ENCODE results near the gene SRP54. TPM values are rescaled to one million over a fixed set of nuclear protein-coding genes. Genes with fewer than 3 reads are reported as not detected.

The SRP54 gene
- total and polyA plus RNA-seq, 4 donors: 20.2 to 57.5 (median 41.6) TPM

GRCh38 chr14:34993426-34993825, 10.6 kb downstream of the SRP54 start:
- H3K27me3 ChIP-seq (ENCODE audit: control insufficient read depth in 1 of 2, insufficient read depth in 2 of 2, low read length in 1 of 2): no peaks in the 10 kb centered on the region
- no peak for ATAC-seq (ENCODE audit: low FRiP score)
- H3K27ac ChIP-seq (ENCODE audit: low read depth in 1 of 2, low read length in 2 of 2): no peak overlapping the region
- H3K4me1 ChIP-seq (ENCODE audit: control insufficient read depth in 1 of 2, insufficient read depth in 2 of 2, low read length in 2 of 2): peaks cover 0 to 2% of the 10 kb centered on the region in 2 donors
- 98 to 99% methylated on average over 3 of the region's 3 CpGs for WGBS, 2 donors
- H3K9me3 ChIP-seq (ENCODE audit: control insufficient read depth, low read length): no peaks in the 10 kb centered on the region
- DNase-seq: no peak
- intact Hi-C loops (cut with DNase I): loop anchor here in 1 of 2 donors (5.0 kb wide), 1 partner anchor 49 kb away; no protein-coding TSS in a partner anchor
- no peaks in the 10 kb centered on the region for H3K36me3 ChIP-seq (ENCODE audit: control insufficient read depth in 1 of 2, insufficient read depth in 2 of 2, low read length in 1 of 2)
- H3K4me3 ChIP-seq (ENCODE audit: low read length in 2 of 2): no peak overlapping the region

- Histone ChIP-seq H3K9me3 (ENCODE audit: control insufficient read depth, low read length) (no peaks in the 10 kb centered on the region), H3K4me1 (ENCODE audit: control insufficient read depth in 1 of 2, insufficient read depth in 2 of 2, low read length in 2 of 2) (peaks cover 0 to 2% of the 10 kb centered on the region in 2 donors), H3K27me3 (ENCODE audit: control insufficient read depth in 1 of 2, insufficient read depth in 2 of 2, low read length in 1 of 2) (no peaks in the 10 kb centered on the region), H3K4me3 (ENCODE audit: low read length in 2 of 2) (no peak overlapping the region), H3K36me3 (ENCODE audit: control insufficient read depth in 1 of 2, insufficient read depth in 2 of 2, low read length in 1 of 2) (peaks cover 0 to 2% of the 10 kb centered on the region in 2 donors), H3K27ac (ENCODE audit: low read depth in 1 of 2, low read length in 2 of 2) (no peak overlapping the region)
- ATAC-seq (ENCODE audit: low FRiP score) (no peak), DNase-seq (no peak)
- 40 to 56% methylated on average over 2 of the region's 2 CpGs for WGBS, 2 donors
- intact Hi-C loops (cut with DNase I): loop anchor here in 1 of 2 donors (5.0 kb wide), 1 partner anchor 48 kb away; no protein-coding TSS in a partner anchor
Measured at GRCh38 chr14:34994668-34995067, 11.9 kb downstream of the SRP54 start.

- no peaks in the 10 kb centered on the region for H3K9me3 ChIP-seq (ENCODE audit: control insufficient read depth, low read length)
- peaks cover 0 to 2% of the 10 kb centered on the region in 2 donors for H3K36me3 ChIP-seq (ENCODE audit: control insufficient read depth in 1 of 2, insufficient read depth in 2 of 2, low read length in 1 of 2)
- no peak overlapping the region for H3K4me3 ChIP-seq (ENCODE audit: low read length in 2 of 2)
- DNase-seq: no peak
- 31 to 37% methylated on average over 3 of the region's 3 CpGs for WGBS, 2 donors
- H3K27ac ChIP-seq (ENCODE audit: low read depth in 1 of 2, low read length in 2 of 2): no peak overlapping the region
- no peaks in the 10 kb centered on the region for H3K27me3 ChIP-seq (ENCODE audit: control insufficient read depth in 1 of 2, insufficient read depth in 2 of 2, low read length in 1 of 2)
- ATAC-seq (ENCODE audit: low FRiP score): no peak
- intact Hi-C loops (cut with DNase I): no loop called here
- H3K4me1 ChIP-seq (ENCODE audit: control insufficient read depth in 1 of 2, insufficient read depth in 2 of 2, low read length in 2 of 2): no peaks in the 10 kb centered on the region
Measured at GRCh38 chr14:34997762-34998161, 15.0 kb downstream of the SRP54 start.

- peaks cover 0 to 2% of the 10 kb centered on the region in 2 donors for H3K36me3 ChIP-seq (ENCODE audit: control insufficient read depth in 1 of 2, insufficient read depth in 2 of 2, low read length in 1 of 2)
- no peak overlapping the region for H3K4me3 ChIP-seq (ENCODE audit: low read length in 2 of 2)
- H3K27me3 ChIP-seq (ENCODE audit: control insufficient read depth in 1 of 2, insufficient read depth in 2 of 2, low read length in 1 of 2): no peaks in the 10 kb centered on the region
- WGBS, 2 donors: 89 to 94% methylated on average over 3 of the region's 3 CpGs
- no peak for DNase-seq
- intact Hi-C loops (cut with DNase I): no loop called here
- no peaks in the 10 kb centered on the region for H3K9me3 ChIP-seq (ENCODE audit: control insufficient read depth, low read length)
- no peak overlapping the region for H3K27ac ChIP-seq (ENCODE audit: low read depth in 1 of 2, low read length in 2 of 2)
- no peak for ATAC-seq (ENCODE audit: low FRiP score)
- H3K4me1 ChIP-seq (ENCODE audit: control insufficient read depth in 1 of 2, insufficient read depth in 2 of 2, low read length in 2 of 2): no peaks in the 10 kb centered on the region
Measured at GRCh38 chr14:34999500-34999899, 16.7 kb downstream of the SRP54 start.

- Histone ChIP-seq H3K27ac (ENCODE audit: low read depth in 1 of 2, low read length in 2 of 2) (no peak overlapping the region), H3K36me3 (ENCODE audit: control insufficient read depth in 1 of 2, insufficient read depth in 2 of 2, low read length in 1 of 2) (peaks cover 0 to 2% of the 10 kb centered on the region in 2 donors), H3K4me1 (ENCODE audit: control insufficient read depth in 1 of 2, insufficient read depth in 2 of 2, low read length in 2 of 2) (no peaks in the 10 kb centered on the region), H3K4me3 (ENCODE audit: low read length in 2 of 2) (no peak overlapping the region), H3K9me3 (ENCODE audit: control insufficient read depth, low read length) (no peaks in the 10 kb centered on the region), H3K27me3 (ENCODE audit: control insufficient read depth in 1 of 2, insufficient read depth in 2 of 2, low read length in 1 of 2) (no peaks in the 10 kb centered on the region)
- intact Hi-C loops (cut with DNase I): no loop called here
- 93 to 94% methylated on average over 2 of the region's 2 CpGs for WGBS, 2 donors
- DNase-seq (no peak), ATAC-seq (ENCODE audit: low FRiP score) (no peak)
Measured at GRCh38 chr14:35001621-35002020, 18.8 kb downstream of the SRP54 start.

GRCh38 chr14:35004839-35005238, 22.0 kb downstream of the SRP54 start:
- Histone ChIP-seq H3K4me3 (ENCODE audit: low read length in 2 of 2) (no peak overlapping the region), H3K4me1 (ENCODE audit: control insufficient read depth in 1 of 2, insufficient read depth in 2 of 2, low read length in 2 of 2) (no peaks in the 10 kb centered on the region), H3K27me3 (ENCODE audit: control insufficient read depth in 1 of 2, insufficient read depth in 2 of 2, low read length in 1 of 2) (no peaks in the 10 kb centered on the region), H3K9me3 (ENCODE audit: control insufficient read depth, low read length) (no peaks in the 10 kb centered on the region), H3K36me3 (ENCODE audit: control insufficient read depth in 1 of 2, insufficient read depth in 2 of 2, low read length in 1 of 2) (no peaks in the 10 kb centered on the region), H3K27ac (ENCODE audit: low read depth in 1 of 2, low read length in 2 of 2) (no peak overlapping the region)
- intact Hi-C loops (cut with DNase I): no loop called here
- DNase-seq (no peak), ATAC-seq (ENCODE audit: low FRiP score) (no peak)
- 71 to 88% methylated on average over 1 of the region's 1 CpG for WGBS, 2 donors

- intact Hi-C loops (cut with DNase I): no loop called here
- Histone ChIP-seq H3K4me1 (ENCODE audit: control insufficient read depth in 1 of 2, insufficient read depth in 2 of 2, low read length in 2 of 2) (no peaks in the 10 kb centered on the region), H3K27ac (ENCODE audit: low read depth in 1 of 2, low read length in 2 of 2) (no peak overlapping the region), H3K9me3 (ENCODE audit: control insufficient read depth, low read length) (no peaks in the 10 kb centered on the region), H3K27me3 (ENCODE audit: control insufficient read depth in 1 of 2, insufficient read depth in 2 of 2, low read length in 1 of 2) (no peaks in the 10 kb centered on the region), H3K36me3 (ENCODE audit: control insufficient read depth in 1 of 2, insufficient read depth in 2 of 2, low read length in 1 of 2) (peaks cover 2 to 4% of the 10 kb centered on the region in 2 donors), H3K4me3 (ENCODE audit: low read length in 2 of 2) (no peak overlapping the region)
- no peak for DNase-seq
- 92 to 100% methylated on average over 1 of the region's 1 CpG for WGBS, 2 donors
- no peak for ATAC-seq (ENCODE audit: low FRiP score)
Measured at GRCh38 chr14:35016568-35016967, 33.8 kb downstream of the SRP54 start.

GRCh38 chr14:35020713-35021112, 37.9 kb downstream of the SRP54 start:
- Histone ChIP-seq H3K27ac (ENCODE audit: low read depth in 1 of 2, low read length in 2 of 2) (no peak overlapping the region), H3K4me1 (ENCODE audit: control insufficient read depth in 1 of 2, insufficient read depth in 2 of 2, low read length in 2 of 2) (no peaks in the 10 kb centered on the region), H3K36me3 (ENCODE audit: control insufficient read depth in 1 of 2, insufficient read depth in 2 of 2, low read length in 1 of 2) (peaks cover 2 to 4% of the 10 kb centered on the region in 2 donors), H3K9me3 (ENCODE audit: control insufficient read depth, low read length) (no peaks in the 10 kb centered on the region), H3K4me3 (ENCODE audit: low read length in 2 of 2) (no peak overlapping the region), H3K27me3 (ENCODE audit: control insufficient read depth in 1 of 2, insufficient read depth in 2 of 2, low read length in 1 of 2) (no peaks in the 10 kb centered on the region)
- WGBS, 2 donors: 77 to 84% methylated on average over 4 of the region's 4 CpGs
- intact Hi-C loops (cut with DNase I): no loop called here
- DNase-seq (no peak), ATAC-seq (ENCODE audit: low FRiP score) (no peak)

- Histone ChIP-seq H3K27ac (ENCODE audit: low read depth in 1 of 2, low read length in 2 of 2) (no peak overlapping the region), H3K4me1 (ENCODE audit: control insufficient read depth in 1 of 2, insufficient read depth in 2 of 2, low read length in 2 of 2) (no peaks in the 10 kb centered on the region), H3K27me3 (ENCODE audit: control insufficient read depth in 1 of 2, insufficient read depth in 2 of 2, low read length in 1 of 2) (no peaks in the 10 kb centered on the region), H3K36me3 (ENCODE audit: control insufficient read depth in 1 of 2, insufficient read depth in 2 of 2, low read length in 1 of 2) (peaks cover 0 to 4% of the 10 kb centered on the region in 2 donors), H3K9me3 (ENCODE audit: control insufficient read depth, low read length) (no peaks in the 10 kb centered on the region), H3K4me3 (ENCODE audit: low read length in 2 of 2) (no peak overlapping the region)
- DNase-seq: no peak
- 93 to 95% methylated on average over 2 of the region's 2 CpGs for WGBS, 2 donors
- ATAC-seq (ENCODE audit: low FRiP score): no peak
- intact Hi-C loops (cut with DNase I): no loop called here
Measured at GRCh38 chr14:35028435-35028834, 45.6 kb downstream of the SRP54 start.
